Measurements from ENCODE around the gene TMEM151B.
"Not testable (repeated sequence)": the region's sequence is repeated elsewhere in the genome, so short reads cannot be mapped to it uniquely, and the experiment has no call there.

TMEM151B gene

GRCh38 chr6:44226368-44227147 lies 43.7 kb upstream of the TMEM151B start:
- Histone ChIP-seq H3K4me3 (ENCODE audit: extremely low read depth, insufficient read depth, low read length, poor library complexity, severe bottlenecking) (no peak overlapping the region), H3K36me3 (ENCODE audit: control insufficient read depth, insufficient read depth, low read length) (peaks cover 12% of the 10 kb centered on the region), H3K27ac (ENCODE audit: low read depth, low read length, severe bottlenecking) (no peak overlapping the region), H3K9me3 (ENCODE audit: control insufficient read depth, low read length) (no peaks in the 10 kb centered on the region), H3K4me1 (ENCODE audit: control insufficient read depth, insufficient read depth, low read length, poor library complexity, severe bottlenecking) (peaks cover 25% of the 10 kb centered on the region)
- WGBS, 2 experiments (ENCODE audit: insufficient coverage in 2 of 2), result 64 to 77% methylated on average over 6 to 8 of the region's 15 CpGs

GRCh38 chr6:44227148-44227793 lies 43.0 kb upstream of the TMEM151B start:
- H3K36me3 ChIP-seq (ENCODE audit: control insufficient read depth, insufficient read depth, low read length), result peaks cover 16% of the 10 kb centered on the region
- H3K4me1 ChIP-seq (ENCODE audit: control insufficient read depth, insufficient read depth, low read length, poor library complexity, severe bottlenecking), result peaks cover 20% of the 10 kb centered on the region
- WGBS, 2 experiments (ENCODE audit: insufficient coverage in 2 of 2), result 94 to 96% methylated on average over 6 of the region's 7 CpGs
- H3K4me3 ChIP-seq (ENCODE audit: extremely low read depth, insufficient read depth, low read length, poor library complexity, severe bottlenecking), result no peak overlapping the region
- no peak overlapping the region for H3K27ac ChIP-seq (ENCODE audit: low read depth, low read length, severe bottlenecking)
- no peaks in the 10 kb centered on the region for H3K9me3 ChIP-seq (ENCODE audit: control insufficient read depth, low read length)

- H3K4me3 ChIP-seq (ENCODE audit: extremely low read depth, insufficient read depth, low read length, poor library complexity, severe bottlenecking), result no peak overlapping the region
- peaks cover 17% of the 10 kb centered on the region for H3K36me3 ChIP-seq (ENCODE audit: control insufficient read depth, insufficient read depth, low read length)
- peaks cover 18% of the 10 kb centered on the region for H3K4me1 ChIP-seq (ENCODE audit: control insufficient read depth, insufficient read depth, low read length, poor library complexity, severe bottlenecking)
- WGBS, 2 experiments (ENCODE audit: insufficient coverage in 2 of 2), result 44 to 76% methylated on average over 1 to 5 of the region's 6 CpGs
- H3K27ac ChIP-seq (ENCODE audit: low read depth, low read length, severe bottlenecking), result no peak overlapping the region
- no peaks in the 10 kb centered on the region for H3K9me3 ChIP-seq (ENCODE audit: control insufficient read depth, low read length)
Measured at GRCh38 chr6:44228031-44228430, 42.2 kb upstream of the TMEM151B start.

GRCh38 chr6:44228433-44228832 lies 41.8 kb upstream of the TMEM151B start:
- Histone ChIP-seq H3K4me3 (ENCODE audit: extremely low read depth, insufficient read depth, low read length, poor library complexity, severe bottlenecking) (no peak overlapping the region), H3K27ac (ENCODE audit: low read depth, low read length, severe bottlenecking) (no peak overlapping the region), H3K36me3 (ENCODE audit: control insufficient read depth, insufficient read depth, low read length) (peaks cover 17% of the 10 kb centered on the region), H3K9me3 (ENCODE audit: control insufficient read depth, low read length) (no peaks in the 10 kb centered on the region), H3K4me1 (ENCODE audit: control insufficient read depth, insufficient read depth, low read length, poor library complexity, severe bottlenecking) (peaks cover 20% of the 10 kb centered on the region)
- WGBS, 2 experiments (ENCODE audit: insufficient coverage in 2 of 2), result 93 to 94% methylated on average over 6 to 7 of the region's 7 CpGs

- no peak overlapping the region for H3K4me3 ChIP-seq (ENCODE audit: extremely low read depth, insufficient read depth, low read length, poor library complexity, severe bottlenecking)
- no peaks in the 10 kb centered on the region for H3K9me3 ChIP-seq (ENCODE audit: control insufficient read depth, low read length)
- 69 to 94% methylated on average over 3 to 5 of the region's 5 CpGs for WGBS, 2 experiments (ENCODE audit: insufficient coverage in 2 of 2)
- H3K4me1 ChIP-seq (ENCODE audit: control insufficient read depth, insufficient read depth, low read length, poor library complexity, severe bottlenecking), result peaks cover 20% of the 10 kb centered on the region
- peaks cover 17% of the 10 kb centered on the region for H3K36me3 ChIP-seq (ENCODE audit: control insufficient read depth, insufficient read depth, low read length)
- no peak overlapping the region for H3K27ac ChIP-seq (ENCODE audit: low read depth, low read length, severe bottlenecking)
Measured at GRCh38 chr6:44228836-44229235, 41.4 kb upstream of the TMEM151B start.

- Histone ChIP-seq H3K27ac (ENCODE audit: low read depth, low read length, severe bottlenecking) (no peak overlapping the region), H3K4me1 (ENCODE audit: control insufficient read depth, insufficient read depth, low read length, poor library complexity, severe bottlenecking) (peaks cover 18% of the 10 kb centered on the region), H3K4me3 (ENCODE audit: extremely low read depth, insufficient read depth, low read length, poor library complexity, severe bottlenecking) (no peak overlapping the region), H3K36me3 (ENCODE audit: control insufficient read depth, insufficient read depth, low read length) (peaks cover 17% of the 10 kb centered on the region), H3K9me3 (ENCODE audit: control insufficient read depth, low read length) (no peaks in the 10 kb centered on the region)
- WGBS, 2 experiments (ENCODE audit: insufficient coverage in 2 of 2), result 96 to 98% methylated on average over 10 to 11 of the region's 11 CpGs
Measured at GRCh38 chr6:44229376-44230033, 40.7 kb upstream of the TMEM151B start.

GRCh38 chr6:44230034-44230675 lies 40.1 kb upstream of the TMEM151B start:
- Histone ChIP-seq H3K36me3 (ENCODE audit: control insufficient read depth, insufficient read depth, low read length) (peaks cover 17% of the 10 kb centered on the region), H3K27ac (ENCODE audit: low read depth, low read length, severe bottlenecking) (no peak overlapping the region), H3K4me1 (ENCODE audit: control insufficient read depth, insufficient read depth, low read length, poor library complexity, severe bottlenecking) (peaks cover 21% of the 10 kb centered on the region), H3K9me3 (ENCODE audit: control insufficient read depth, low read length) (no peaks in the 10 kb centered on the region), H3K4me3 (ENCODE audit: extremely low read depth, insufficient read depth, low read length, poor library complexity, severe bottlenecking) (no peak overlapping the region)
- 91 to 95% methylated on average over 1 to 2 of the region's 10 CpGs for WGBS, 2 experiments (ENCODE audit: insufficient coverage in 2 of 2)

GRCh38 chr6:44231426-44231825 lies 38.8 kb upstream of the TMEM151B start:
- not testable (repeated sequence) for H3K27ac ChIP-seq (ENCODE audit: low read depth, low read length, severe bottlenecking)
- H3K36me3 ChIP-seq (ENCODE audit: control insufficient read depth, insufficient read depth, low read length), result peaks cover 17% of the 10 kb centered on the region
- WGBS, 2 experiments (ENCODE audit: insufficient coverage in 2 of 2), result 96 to 100% methylated on average over 7 of the region's 9 CpGs

GRCh38 chr6:44232676-44233566 lies 37.3 kb upstream of the TMEM151B start:
- Histone ChIP-seq H3K4me1 (ENCODE audit: control insufficient read depth, insufficient read depth, low read length, poor library complexity, severe bottlenecking) (peaks cover 16% of the 10 kb centered on the region), H3K27ac (ENCODE audit: low read depth, low read length, severe bottlenecking) (no peak overlapping the region), H3K4me3 (ENCODE audit: extremely low read depth, insufficient read depth, low read length, poor library complexity, severe bottlenecking) (no peak overlapping the region), H3K36me3 (ENCODE audit: control insufficient read depth, insufficient read depth, low read length) (peaks cover 17% of the 10 kb centered on the region), H3K9me3 (ENCODE audit: control insufficient read depth, low read length) (no peaks in the 10 kb centered on the region)
- 91% methylated on average over 10 to 15 of the region's 16 CpGs for WGBS, 2 experiments (ENCODE audit: insufficient coverage in 2 of 2)

More at GRCh38 chr6:44231426-44231825, 38.8 kb upstream of the TMEM151B start:
- not testable (repeated sequence) for H3K9me3 ChIP-seq (ENCODE audit: control insufficient read depth, low read length); H3K4me3 ChIP-seq (ENCODE audit: extremely low read depth, insufficient read depth, low read length, poor library complexity, severe bottlenecking)
- H3K4me1 ChIP-seq (ENCODE audit: control insufficient read depth, insufficient read depth, low read length, poor library complexity, severe bottlenecking), result peaks cover 19% of the 10 kb centered on the region
